ENCODE measurements around the gene G6PC1. TPM values are rescaled to one million over a fixed set of nuclear protein-coding genes. Genes with fewer than 3 reads are reported as not detected.
A peak's percentile ranks its signal among the peaks of the same experiment; 100 is the strongest.
"Not testable (repeated sequence)": the region's sequence is repeated elsewhere in the genome, so short reads cannot be mapped to it uniquely, and the experiment has no call there.

The G6PC1 gene
- total RNA-seq, 4 donors from 2014 or later, result not detected

DNA sequence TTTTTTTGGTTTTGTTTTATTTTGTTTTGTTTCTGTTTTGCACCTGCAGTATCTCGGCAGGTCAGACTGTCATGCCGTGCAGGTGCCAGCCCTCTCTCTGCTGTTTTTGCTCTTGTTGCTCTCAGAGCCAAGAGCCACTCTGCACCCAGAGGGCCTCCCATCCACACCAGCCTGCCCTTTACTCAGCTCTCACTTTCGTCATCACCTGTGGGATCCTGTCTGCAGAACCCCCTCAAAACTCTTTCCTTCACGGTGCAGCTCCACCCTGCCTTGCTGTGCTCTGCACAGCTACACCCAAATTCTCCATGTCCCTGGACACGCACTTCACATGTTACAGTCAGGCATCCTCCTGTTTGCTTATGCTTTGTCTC, 47.0 kb upstream of the G6PC1 start:
- Histone ChIP-seq H3K27me3 (no peaks in the 10 kb centered on the region), H3K4me3 (peak overlapping the region; percentile 19 to 31), H3K36me3 (no peaks in the 10 kb centered on the region), H3K9me3 (no peaks in the 10 kb centered on the region), H3K27ac (peak overlapping the region; percentile 77 to 79), H3K4me1 (no peaks in the 10 kb centered on the region)
- no peak for DNase-seq
- intact Hi-C loops (cut with DNase I; ENCODE audit: low total_unique reads), result no loop called here
- TF ChIP-seq, protein P1, sequence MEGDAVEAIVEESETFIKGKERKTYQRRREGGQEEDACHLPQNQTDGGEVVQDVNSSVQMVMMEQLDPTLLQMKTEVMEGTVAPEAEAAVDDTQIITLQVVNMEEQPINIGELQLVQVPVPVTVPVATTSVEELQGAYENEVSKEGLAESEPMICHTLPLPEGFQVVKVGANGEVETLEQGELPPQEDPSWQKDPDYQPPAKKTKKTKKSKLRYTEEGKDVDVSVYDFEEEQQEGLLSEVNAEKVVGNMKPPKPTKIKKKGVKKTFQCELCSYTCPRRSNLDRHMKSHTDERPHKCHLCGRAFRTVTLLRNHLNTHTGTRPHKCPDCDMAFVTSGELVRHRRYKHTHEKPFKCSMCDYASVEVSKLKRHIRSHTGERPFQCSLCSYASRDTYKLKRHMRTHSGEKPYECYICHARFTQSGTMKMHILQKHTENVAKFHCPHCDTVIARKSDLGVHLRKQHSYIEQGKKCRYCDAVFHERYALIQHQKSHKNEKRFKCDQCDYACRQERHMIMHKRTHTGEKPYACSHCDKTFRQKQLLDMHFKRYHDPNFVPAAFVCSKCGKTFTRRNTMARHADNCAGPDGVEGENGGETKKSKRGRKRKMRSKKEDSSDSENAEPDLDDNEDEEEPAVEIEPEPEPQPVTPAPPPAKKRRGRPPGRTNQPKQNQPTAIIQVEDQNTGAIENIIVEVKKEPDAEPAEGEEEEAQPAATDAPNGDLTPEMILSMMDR (IDR thresholded peaks at IDR 0.05), result no peak
- TF ChIP-seq POLR2A (IDR thresholded peaks at IDR 0.05), result no peak

DNA sequence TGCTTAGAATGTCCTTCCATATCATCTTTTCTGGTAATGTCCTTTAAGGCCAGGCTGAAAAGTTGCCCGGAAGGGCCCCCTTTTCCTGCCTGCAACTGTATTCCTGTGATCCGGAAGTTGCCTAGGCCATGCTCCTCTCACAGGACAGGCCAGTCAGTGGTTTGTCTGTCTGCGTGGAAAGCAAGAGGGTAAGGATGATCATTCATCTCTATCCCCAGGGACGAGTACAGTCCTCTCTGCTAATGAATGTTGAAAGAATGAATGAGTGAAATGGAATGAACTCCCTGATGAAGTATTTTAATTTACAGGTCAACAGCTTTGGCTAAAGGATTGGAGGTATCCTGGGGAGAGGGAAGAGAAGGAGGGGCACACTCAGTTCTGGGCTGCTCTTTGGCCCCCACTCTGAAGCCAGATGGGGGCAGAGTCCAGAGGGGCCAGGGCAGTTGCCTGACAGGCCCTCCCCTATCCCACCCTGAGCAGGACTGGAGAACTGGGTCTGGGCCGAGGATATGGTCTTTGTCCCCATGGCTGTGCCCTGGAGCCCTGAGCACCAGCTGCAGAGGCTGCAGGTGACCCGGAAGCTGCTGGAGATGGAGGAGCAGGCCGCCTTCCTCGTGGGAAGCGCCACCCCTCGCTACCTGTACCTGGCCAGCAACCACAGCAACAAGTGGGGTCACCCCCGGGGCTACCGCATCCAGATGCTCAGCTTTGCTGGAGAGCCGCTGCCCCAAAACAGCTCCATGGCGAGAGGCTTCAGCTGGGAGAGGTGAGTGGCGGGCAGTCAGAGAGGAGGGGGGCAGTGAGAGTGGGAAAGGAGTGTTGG, 46.4 kb upstream of the G6PC1 start:
- no peaks in the 10 kb centered on the region for H3K4me1 ChIP-seq
- peak overlapping the region; percentile 19 to 31 for H3K4me3 ChIP-seq
- no peaks in the 10 kb centered on the region for H3K9me3 ChIP-seq
- TF ChIP-seq, protein P1 (IDR thresholded peaks at IDR 0.05), result no peak
- no peak for TF ChIP-seq POLR2A (IDR thresholded peaks at IDR 0.05)
- no peaks in the 10 kb centered on the region for H3K36me3 ChIP-seq
- DNase-seq, result no peak
- no peaks in the 10 kb centered on the region for H3K27me3 ChIP-seq
- peak overlapping the region; percentile 77 to 79 for H3K27ac ChIP-seq
- intact Hi-C loops (cut with DNase I; ENCODE audit: low total_unique reads), result no loop called here

DNA sequence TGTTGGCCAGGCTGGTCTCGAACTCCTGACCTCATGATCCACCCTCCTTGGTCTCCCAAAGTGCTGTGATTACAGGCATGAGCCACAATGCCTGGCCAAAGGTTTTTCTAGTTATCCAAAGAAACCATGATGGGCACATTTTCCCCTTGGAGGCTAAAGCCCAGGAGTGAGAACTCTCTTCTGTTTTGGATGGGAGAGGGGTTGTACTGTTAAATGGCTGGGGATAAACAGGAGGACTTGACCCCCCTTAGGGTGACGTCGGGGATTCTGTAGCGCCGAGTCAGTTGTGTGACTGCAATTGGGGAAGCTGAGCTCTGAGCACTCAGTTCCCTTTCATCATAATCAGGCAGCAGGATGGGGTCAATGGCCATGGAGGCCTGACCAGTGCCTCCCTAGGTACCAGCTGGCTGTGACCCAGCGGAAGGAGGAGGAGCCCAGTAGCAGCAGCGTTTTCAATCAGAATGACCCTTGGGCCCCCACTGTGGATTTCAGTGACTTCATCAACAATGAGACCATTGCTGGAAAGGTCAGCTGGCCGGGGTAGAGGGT, 45.5 kb upstream of the G6PC1 start:
- no peak for TF ChIP-seq POLR2A (IDR thresholded peaks at IDR 0.05)
- TF ChIP-seq, protein P1 (IDR thresholded peaks at IDR 0.05), result no peak
- Histone ChIP-seq H3K36me3 (no peaks in the 10 kb centered on the region), H3K27me3 (no peaks in the 10 kb centered on the region), H3K4me1 (no peaks in the 10 kb centered on the region), H3K27ac (peak overlapping the region in 1 of 2 donors; percentile 79), H3K4me3 (no peak overlapping the region), H3K9me3 (no peaks in the 10 kb centered on the region)
- no peak for DNase-seq
- intact Hi-C loops (cut with DNase I; ENCODE audit: low total_unique reads), result no loop called here

DNA sequence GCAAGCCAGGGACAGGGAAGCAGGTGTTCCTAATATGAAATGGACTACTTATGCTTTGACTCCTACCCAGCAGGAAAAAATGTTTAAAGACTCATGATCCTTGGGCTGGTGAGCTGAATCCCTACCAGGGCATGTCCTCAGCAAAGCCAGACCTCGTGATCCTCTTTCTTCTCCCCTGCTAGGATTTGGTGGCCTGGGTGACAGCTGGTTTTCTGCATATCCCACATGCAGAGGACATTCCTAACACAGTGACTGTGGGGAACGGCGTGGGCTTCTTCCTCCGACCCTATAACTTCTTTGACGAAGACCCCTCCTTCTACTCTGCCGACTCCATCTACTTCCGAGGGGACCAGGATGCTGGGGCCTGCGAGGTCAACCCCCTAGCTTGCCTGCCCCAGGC, 44.5 kb upstream of the G6PC1 start:
- DNase-seq; H3K9me3 ChIP-seq; H3K4me1 ChIP-seq; H3K4me3 ChIP-seq; H3K36me3 ChIP-seq; H3K27ac ChIP-seq; intact Hi-C loops (cut with DNase I; ENCODE audit: low total_unique reads); H3K27me3 ChIP-seq: not testable (repeated sequence)

DNA sequence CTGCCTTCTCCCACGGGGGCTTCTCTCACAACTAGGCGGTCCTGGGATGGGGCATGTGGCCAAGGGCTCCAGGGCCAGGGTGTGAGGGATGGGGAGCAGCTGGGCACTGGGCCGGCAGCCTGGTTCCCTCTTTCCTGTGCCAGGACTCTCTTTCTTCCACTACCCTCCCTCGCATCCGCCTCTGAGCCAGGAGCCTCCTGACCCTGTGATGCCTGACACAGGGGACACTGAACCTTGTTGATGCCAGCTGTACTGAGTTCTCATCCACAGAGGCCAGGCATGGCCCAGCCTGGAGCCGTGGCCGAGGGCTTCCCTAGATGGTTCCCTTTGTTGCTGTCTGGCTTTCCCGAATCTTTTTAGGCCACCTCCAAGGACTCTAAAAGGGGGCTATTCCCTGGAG, 44.1 kb upstream of the G6PC1 start:
- intact Hi-C loops (cut with DNase I; ENCODE audit: low total_unique reads); H3K4me3 ChIP-seq; H3K36me3 ChIP-seq; H3K27ac ChIP-seq; DNase-seq; H3K4me1 ChIP-seq; H3K9me3 ChIP-seq; H3K27me3 ChIP-seq: not testable (repeated sequence)

DNA sequence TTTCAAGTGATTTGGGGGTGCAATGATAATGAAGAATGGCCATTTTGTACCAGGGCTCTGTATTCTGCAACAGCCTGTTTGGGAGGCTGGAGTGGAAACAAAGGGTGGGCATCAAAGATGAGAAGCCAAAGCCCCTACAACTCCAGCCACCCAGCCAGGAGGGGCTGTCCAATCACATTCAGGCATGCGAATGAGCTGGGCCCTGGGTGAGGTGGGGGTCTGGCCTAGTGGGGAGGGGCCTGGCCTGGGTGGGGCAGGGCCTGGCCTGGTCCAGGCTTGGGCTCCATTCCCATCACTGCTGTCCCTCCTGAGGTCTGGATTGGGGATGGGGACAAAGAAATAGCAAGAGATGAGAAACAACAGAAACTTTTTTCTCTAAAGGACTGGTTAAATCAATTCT, 43.2 kb upstream of the G6PC1 start:
- Histone ChIP-seq H3K4me3 (no peak overlapping the region), H3K27ac (no peak overlapping the region), H3K27me3 (no peaks in the 10 kb centered on the region), H3K4me1 (no peaks in the 10 kb centered on the region), H3K9me3 (no peaks in the 10 kb centered on the region), H3K36me3 (no peaks in the 10 kb centered on the region)
- no peak for DNase-seq
- intact Hi-C loops (cut with DNase I; ENCODE audit: low total_unique reads), result no loop called here
- TF ChIP-seq, protein P1 (IDR thresholded peaks at IDR 0.05), result no peak
- TF ChIP-seq POLR2A (IDR thresholded peaks at IDR 0.05), result no peak

All from uterus (tissue), 4 donors.